Measurements from ENCODE around the gene ARFGAP2. TPM values are rescaled to one million over a fixed set of nuclear protein-coding genes. Genes with fewer than 3 reads are reported as not detected.

The ARFGAP2 gene
- total RNA-seq, 1 experiment from 2014 or later = 100.0 TPM

DNA sequence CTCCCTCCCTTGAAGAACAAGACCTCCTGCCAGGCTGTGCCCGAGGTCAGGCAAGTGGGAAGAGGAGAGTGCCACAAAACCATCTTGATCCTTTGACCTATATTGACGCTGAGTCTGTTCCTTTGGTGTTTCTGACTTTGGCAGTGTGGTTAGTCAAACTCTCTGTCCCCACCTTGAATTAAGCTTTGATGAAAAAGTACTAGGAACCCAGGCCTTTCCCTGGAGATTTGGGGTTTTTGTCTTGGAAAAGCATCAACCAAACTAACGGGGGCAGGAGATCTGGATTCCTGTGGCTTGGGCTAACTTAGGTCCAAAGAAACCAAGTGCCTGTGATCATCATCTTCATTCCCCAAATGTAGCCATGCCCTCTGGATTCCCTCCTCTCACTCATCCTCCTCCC lies 40.4 kb downstream of the ARFGAP2 start:
- H3K4me1 Mint-ChIP-seq (ENCODE audit: low read depth, unreplicated experiment) = no peaks in the 10 kb centered on the region
- peaks cover 10% of the 10 kb centered on the region for H3K36me3 Mint-ChIP-seq (ENCODE audit: insufficient read depth, unreplicated experiment)
- Histone ChIP-seq H3K4me1 (0 out of 2 replicates have a peak, but pooled peaks cover 4% of the 10 kb centered on the region), H3K9me3 (no peaks in the 10 kb centered on the region), H3K4me3 (ENCODE audit: low read depth, low read length) (no peak overlapping the region), H3K27me3 (replicated peaks; ENCODE audit: control insufficient read depth, insufficient read depth, low read length) (no peaks in the 10 kb centered on the region), H3K36me3 (ENCODE audit: control insufficient read depth, insufficient read depth, low read length) (peaks cover 1% of the 10 kb centered on the region; the same call in 1 of the 2 replicates)
- CTCF ChIA-PET = no interaction called here
- H3K27ac Mint-ChIP-seq (ENCODE audit: unreplicated experiment) = no peak overlapping the region
- H3K4me3 Mint-ChIP-seq (ENCODE audit: unreplicated experiment) = no peak overlapping the region
- intact Hi-C loops (cut with micrococcal nuclease; ENCODE audit: unreplicated experiment) = no loop called here
- POLR2A ChIA-PET = no interaction called here
- no TSS peak for BruUV-seq (replicated peaks)
- H3K9me3 Mint-ChIP-seq (ENCODE audit: unreplicated experiment) = no peaks in the 10 kb centered on the region
- TF ChIP-seq, protein P1, sequence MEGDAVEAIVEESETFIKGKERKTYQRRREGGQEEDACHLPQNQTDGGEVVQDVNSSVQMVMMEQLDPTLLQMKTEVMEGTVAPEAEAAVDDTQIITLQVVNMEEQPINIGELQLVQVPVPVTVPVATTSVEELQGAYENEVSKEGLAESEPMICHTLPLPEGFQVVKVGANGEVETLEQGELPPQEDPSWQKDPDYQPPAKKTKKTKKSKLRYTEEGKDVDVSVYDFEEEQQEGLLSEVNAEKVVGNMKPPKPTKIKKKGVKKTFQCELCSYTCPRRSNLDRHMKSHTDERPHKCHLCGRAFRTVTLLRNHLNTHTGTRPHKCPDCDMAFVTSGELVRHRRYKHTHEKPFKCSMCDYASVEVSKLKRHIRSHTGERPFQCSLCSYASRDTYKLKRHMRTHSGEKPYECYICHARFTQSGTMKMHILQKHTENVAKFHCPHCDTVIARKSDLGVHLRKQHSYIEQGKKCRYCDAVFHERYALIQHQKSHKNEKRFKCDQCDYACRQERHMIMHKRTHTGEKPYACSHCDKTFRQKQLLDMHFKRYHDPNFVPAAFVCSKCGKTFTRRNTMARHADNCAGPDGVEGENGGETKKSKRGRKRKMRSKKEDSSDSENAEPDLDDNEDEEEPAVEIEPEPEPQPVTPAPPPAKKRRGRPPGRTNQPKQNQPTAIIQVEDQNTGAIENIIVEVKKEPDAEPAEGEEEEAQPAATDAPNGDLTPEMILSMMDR (IDR thresholded peaks at IDR 0.05; ENCODE audit: insufficient read depth in 1 of 2, low read depth in 1 of 2, low read length in 1 of 2, severe bottlenecking in 1 of 2, unreplicated experiment in 1 of 2) = no peak
- DNase-seq = no peak
- no peaks in the 10 kb centered on the region for H3K27me3 Mint-ChIP-seq (ENCODE audit: insufficient read depth, unreplicated experiment)

DNA sequence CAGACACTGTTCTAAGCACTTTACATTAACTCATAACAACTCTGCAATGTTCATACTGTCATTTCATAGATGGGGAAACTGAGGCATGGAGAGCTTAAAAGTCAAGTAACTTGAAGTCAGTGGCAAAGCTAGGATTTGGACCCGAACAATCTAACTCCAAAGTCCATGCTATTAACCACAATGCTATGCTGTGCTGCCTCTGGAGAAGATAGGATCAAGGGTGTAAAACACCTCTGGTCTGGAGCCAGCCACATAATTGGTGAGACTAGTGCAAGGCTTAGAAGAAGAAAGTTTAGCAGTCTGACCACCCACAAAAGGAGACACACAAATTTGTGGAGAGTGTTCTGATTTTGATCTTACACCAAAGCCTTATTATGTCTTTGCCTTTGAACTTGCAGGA lies 43.7 kb downstream of the ARFGAP2 start:
- H3K4me1 ChIP-seq = peaks cover 14% of the 10 kb centered on the region

DNA sequence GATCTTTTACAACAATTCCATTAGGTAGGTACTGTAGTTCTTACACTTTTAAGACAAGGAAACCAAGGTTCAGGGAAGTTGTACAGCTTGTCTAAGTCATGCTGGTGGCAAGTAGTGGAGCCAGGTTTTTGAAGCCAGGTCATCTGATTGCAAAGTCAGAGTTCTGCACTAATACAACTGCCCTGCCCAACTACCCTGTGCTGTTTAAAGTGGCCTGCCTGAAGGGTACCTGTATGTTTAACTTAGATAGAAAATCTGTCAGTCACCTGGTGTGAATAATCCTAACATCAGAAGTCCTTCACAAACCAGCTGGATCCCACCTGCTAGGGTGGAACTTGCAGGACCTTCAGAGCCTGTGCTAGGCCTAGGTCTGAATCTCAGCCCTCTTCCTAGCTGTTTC lies 44.2 kb downstream of the ARFGAP2 start:
- no peaks in the 10 kb centered on the region for H3K9me3 Mint-ChIP-seq (ENCODE audit: unreplicated experiment)
- H3K4me3 ChIP-seq (ENCODE audit: low read depth, low read length) = no peak overlapping the region
- H3K4me1 Mint-ChIP-seq (ENCODE audit: low read depth, unreplicated experiment) = peaks cover 11% of the 10 kb centered on the region
- no peaks in the 10 kb centered on the region for H3K27me3 ChIP-seq (replicated peaks; ENCODE audit: control insufficient read depth, insufficient read depth, low read length)
- CTCF ChIA-PET = no interaction called here
- TF ChIP-seq, protein P1 (IDR thresholded peaks at IDR 0.05; ENCODE audit: insufficient read depth in 1 of 2, low read depth in 1 of 2, low read length in 1 of 2, severe bottlenecking in 1 of 2, unreplicated experiment in 1 of 2) = no peak
- no peaks in the 10 kb centered on the region for H3K27me3 Mint-ChIP-seq (ENCODE audit: insufficient read depth, unreplicated experiment)
- H3K4me1 ChIP-seq = peaks cover 14% of the 10 kb centered on the region
- H3K27ac Mint-ChIP-seq (ENCODE audit: unreplicated experiment) = no peak overlapping the region
- DNase-seq = no peak
- no TSS peak for BruUV-seq (replicated peaks)
- no peaks in the 10 kb centered on the region for H3K36me3 ChIP-seq (ENCODE audit: control insufficient read depth, insufficient read depth, low read length)
- intact Hi-C loops (cut with micrococcal nuclease; ENCODE audit: unreplicated experiment) = no loop called here
- peaks cover 2% of the 10 kb centered on the region for H3K36me3 Mint-ChIP-seq (ENCODE audit: insufficient read depth, unreplicated experiment)
- POLR2A ChIA-PET = no interaction called here
- no peak overlapping the region for H3K4me3 Mint-ChIP-seq (ENCODE audit: unreplicated experiment)
- no peaks in the 10 kb centered on the region for H3K9me3 ChIP-seq

More for the DNA sequence above, 43.7 kb downstream of the ARFGAP2 start:
- H3K36me3 ChIP-seq (ENCODE audit: control insufficient read depth, insufficient read depth, low read length) = no peaks in the 10 kb centered on the region
- no peaks in the 10 kb centered on the region for H3K27me3 ChIP-seq (replicated peaks; ENCODE audit: control insufficient read depth, insufficient read depth, low read length)
- no peaks in the 10 kb centered on the region for H3K9me3 ChIP-seq
- intact Hi-C loops (cut with micrococcal nuclease; ENCODE audit: unreplicated experiment) = no loop called here
- H3K4me3 Mint-ChIP-seq (ENCODE audit: unreplicated experiment) = no peak overlapping the region
- peaks cover 11% of the 10 kb centered on the region for H3K4me1 Mint-ChIP-seq (ENCODE audit: low read depth, unreplicated experiment)
- no peak overlapping the region for H3K4me3 ChIP-seq (ENCODE audit: low read depth, low read length)
- BruUV-seq (replicated peaks) = no TSS peak
- H3K36me3 Mint-ChIP-seq (ENCODE audit: insufficient read depth, unreplicated experiment) = peaks cover 7% of the 10 kb centered on the region
- no peak overlapping the region for H3K27ac Mint-ChIP-seq (ENCODE audit: unreplicated experiment)
- DNase-seq = no peak
- TF ChIP-seq, protein P1 (IDR thresholded peaks at IDR 0.05; ENCODE audit: insufficient read depth in 1 of 2, low read depth in 1 of 2, low read length in 1 of 2, severe bottlenecking in 1 of 2, unreplicated experiment in 1 of 2) = no peak
- ChIA-PET POLR2A (no interaction called here), CTCF (interaction anchor here (1.3 kb wide), 1 partner anchor 20 kb away, joined by 4 read pairs; no protein-coding TSS in a partner anchor)
- no peaks in the 10 kb centered on the region for H3K27me3 Mint-ChIP-seq (ENCODE audit: insufficient read depth, unreplicated experiment)
- H3K9me3 Mint-ChIP-seq (ENCODE audit: unreplicated experiment) = no peaks in the 10 kb centered on the region
